ENCODE results near the gene LRRC4B. TPM values are rescaled to one million over a fixed set of nuclear protein-coding genes. Genes with fewer than 3 reads are reported as not detected.
"Not testable (repeated sequence)": the region's sequence is repeated elsewhere in the genome, so short reads cannot be mapped to it uniquely, and the experiment has no call there.

The LRRC4B gene
- polyA plus RNA-seq, 1 of the 3 experiments (the other 2 are of a cell fraction): 6.9 TPM

DNA sequence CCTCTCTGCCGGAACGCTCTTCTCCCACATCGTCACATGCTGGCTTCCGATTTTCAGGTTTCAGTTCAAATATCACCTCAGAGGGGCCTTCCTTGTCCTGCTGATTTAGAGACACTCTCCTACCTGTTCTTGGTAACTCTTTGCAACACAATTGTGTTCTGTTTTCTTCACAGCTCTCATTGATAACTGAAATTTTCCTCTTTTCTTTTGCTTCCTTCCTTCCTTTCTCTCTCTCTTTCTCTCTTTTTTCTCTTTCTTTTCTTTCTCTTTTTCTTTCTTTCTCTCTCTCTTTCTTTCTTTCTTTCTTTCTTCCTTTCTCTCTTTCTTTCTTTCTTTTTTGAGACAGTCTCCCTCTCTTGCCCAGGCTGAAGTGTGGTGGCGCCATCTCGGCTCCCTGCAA is 12.0 kb upstream of the LRRC4B start:
- Histone ChIP-seq H4K20me1 (ENCODE audit: insufficient read depth) (no peaks in the 10 kb centered on the region), H3K9me2 (no peaks in the 10 kb centered on the region), H2AFZ (ENCODE audit: low read depth) (no peak overlapping the region), H3K79me2 (ENCODE audit: insufficient read depth) (no peaks in the 10 kb centered on the region), H3K4me3 (ENCODE audit: low read depth in 2 of 2, low read length in 1 of 2) (no peak overlapping the region), H3K4me2 (no peak overlapping the region), H3K27me3 (ENCODE audit: insufficient read depth) (no peaks in the 10 kb centered on the region), H3K9ac (no peak overlapping the region), H3K27ac (ENCODE audit: low read depth in 2 of 2, low read length in 1 of 2) (no peak overlapping the region), H3K36me3 (replicated peaks in 1 of 2; ENCODE audit: control insufficient read depth in 1 of 2, insufficient read depth in 2 of 2, low read length in 1 of 2) (no peaks in the 10 kb centered on the region), H3K4me1 (ENCODE audit: control insufficient read depth in 1 of 2, insufficient read depth in 2 of 2, low read depth in 1 of 2, low read length in 1 of 2) (no peaks in the 10 kb centered on the region), H3F3A (replicated peaks; ENCODE audit: insufficient read depth) (no peaks in the 10 kb centered on the region), H3K9me3 (no peaks in the 10 kb centered on the region)
- ChIA-PET CTCF (interaction anchor here (1.0 kb wide), 1 partner anchor 24 kb away, joined by 3 read pairs; no protein-coding TSS in a partner anchor), POLR2A (no interaction called here)
- 96% methylated on average over 6 of the region's 6 CpGs for WGBS (ENCODE audit: low lambda C conversion rate)
- DNase-seq: no peak
- no peak for TF ChIP-seq FOXJ3 (CRISPR knock-in tag; IDR thresholded peaks at IDR 0.05)
- no peak for TF ChIP-seq RCOR1 (IDR thresholded peaks at IDR 0.05; ENCODE audit: low read length)
- TF ChIP-seq RAD21 (IDR thresholded peaks at IDR 0.05; ENCODE audit: low read length): no peak
- no peak for TF ChIP-seq ELF1 (IDR thresholded peaks at IDR 0.05)
- TF ChIP-seq, protein P1, sequence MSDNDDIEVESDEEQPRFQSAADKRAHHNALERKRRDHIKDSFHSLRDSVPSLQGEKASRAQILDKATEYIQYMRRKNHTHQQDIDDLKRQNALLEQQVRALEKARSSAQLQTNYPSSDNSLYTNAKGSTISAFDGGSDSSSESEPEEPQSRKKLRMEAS (IDR thresholded peaks at IDR 0.05; ENCODE audit: low read depth): no peak
- TF ChIP-seq NFIC (IDR thresholded peaks at IDR 0.05; ENCODE audit: borderline replicate concordance): no peak
- TF ChIP-seq REST (IDR thresholded peaks at IDR 0.05; ENCODE audit: low read depth, low read length): no peak
- TF ChIP-seq MEF2A (IDR thresholded peaks at IDR 0.05; ENCODE audit: borderline replicate concordance, low read depth): no peak

DNA sequence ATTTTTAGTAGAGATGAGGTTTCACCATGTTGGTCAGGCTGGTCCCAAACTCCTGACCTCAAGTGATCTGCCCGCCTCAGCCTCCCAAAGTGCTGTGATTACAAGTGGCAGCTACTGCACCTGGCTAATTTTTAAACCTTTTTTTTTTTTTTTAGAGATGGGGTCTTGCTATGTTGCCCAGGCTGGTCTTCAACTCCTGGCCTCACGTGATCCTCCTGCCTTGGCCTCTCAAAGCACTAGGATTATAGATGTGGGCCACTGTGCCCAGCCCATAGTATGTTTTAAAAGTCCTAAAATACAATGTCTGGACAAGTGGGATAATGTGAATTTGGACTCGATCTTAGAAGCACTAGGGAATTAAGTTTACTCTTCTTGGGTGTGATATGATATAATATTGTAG is 8.5 kb upstream of the LRRC4B start:
- CTCF ChIA-PET: interaction anchor here (0.6 to 0.9 kb wide), 2 partner anchors 20 to 53 kb away, joined by 3 read pairs; no protein-coding TSS in a partner anchor
- POLR2A ChIA-PET; H3K4me1 ChIP-seq (ENCODE audit: control insufficient read depth in 1 of 2, insufficient read depth in 2 of 2, low read depth in 1 of 2, low read length in 1 of 2); H3K79me2 ChIP-seq (ENCODE audit: insufficient read depth); H3K9me3 ChIP-seq; H3K27ac ChIP-seq (ENCODE audit: low read depth in 2 of 2, low read length in 1 of 2); H3K36me3 ChIP-seq (replicated peaks in 1 of 2; ENCODE audit: control insufficient read depth in 1 of 2, insufficient read depth in 2 of 2, low read length in 1 of 2); H3F3A ChIP-seq (replicated peaks; ENCODE audit: insufficient read depth); H3K9me2 ChIP-seq; H3K4me3 ChIP-seq (ENCODE audit: low read depth in 2 of 2, low read length in 1 of 2); H4K20me1 ChIP-seq (ENCODE audit: insufficient read depth); H3K9ac ChIP-seq; H3K4me2 ChIP-seq; DNase-seq; H2AFZ ChIP-seq (ENCODE audit: low read depth); H3K27me3 ChIP-seq (ENCODE audit: insufficient read depth): not testable (repeated sequence)
- 34% methylated on average over 3 of the region's 3 CpGs for WGBS (ENCODE audit: low lambda C conversion rate)

All from SK-N-SH (cell line).